ENCODE measurements around the gene CBLN1.
"Not testable (repeated sequence)": the region's sequence is repeated elsewhere in the genome, so short reads cannot be mapped to it uniquely, and the experiment has no call there.

The CBLN1 gene

DNA sequence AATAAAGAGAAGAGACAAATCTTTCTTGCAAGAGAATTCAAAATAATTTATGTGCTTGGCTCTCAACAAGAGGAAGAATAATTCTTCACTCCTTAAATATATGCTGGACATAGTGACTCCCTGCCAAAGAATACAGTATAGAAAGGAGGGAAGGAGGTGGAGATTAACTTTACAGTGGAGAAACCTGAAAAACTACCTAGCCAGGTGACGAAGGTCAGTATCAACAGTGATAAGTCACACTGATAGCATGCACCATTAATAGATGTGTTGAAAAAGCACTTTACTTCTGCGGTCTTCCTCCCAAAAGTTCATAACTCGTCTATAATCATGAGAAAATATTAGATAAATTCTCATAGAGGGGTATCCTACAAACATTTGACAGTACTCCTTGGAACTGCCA is 21.4 kb downstream of the CBLN1 start:
- no peak for DNase-seq
- H3K9me3 ChIP-seq (ENCODE audit: control extremely low read depth in 1 of 5, control insufficient read depth in 4 of 5, insufficient read depth in 2 of 5, low read depth in 1 of 5, low read length in 4 of 5) = no peaks in the 10 kb centered on the region
- H3K4me1 ChIP-seq (ENCODE audit: control extremely low read depth in 1 of 4, control insufficient read depth in 4 of 4, insufficient read depth in 4 of 4, low read length in 3 of 4) = no peaks in the 10 kb centered on the region
- CTCF ChIA-PET = no interaction called here
- H3K36me3 ChIP-seq (ENCODE audit: control insufficient read depth in 4 of 4, insufficient read depth in 4 of 4, low read length in 3 of 4) = no peaks in the 10 kb centered on the region
- no peak overlapping the region for H3K4me3 ChIP-seq (ENCODE audit: control insufficient read depth in 1 of 7, extremely low read depth in 1 of 7, insufficient read depth in 4 of 7, low read depth in 2 of 7, low read length in 6 of 7)
- H3K27ac ChIP-seq (ENCODE audit: insufficient read depth in 1 of 2, low read depth in 1 of 2, low read length in 2 of 2, poor library complexity in 1 of 2, severe bottlenecking in 2 of 2) = no peak overlapping the region
- POLR2A ChIA-PET = no interaction called here
- peaks cover 0 to 13% (median 2%) of the 10 kb centered on the region in 5 experiments for H3K27me3 ChIP-seq (replicated peaks in 2 of 5; ENCODE audit: control insufficient read depth in 4 of 5, insufficient read depth in 5 of 5, low read length in 4 of 5)
- 100% methylated on average over 1 of the region's 3 CpGs for WGBS (ENCODE audit: insufficient coverage)

DNA sequence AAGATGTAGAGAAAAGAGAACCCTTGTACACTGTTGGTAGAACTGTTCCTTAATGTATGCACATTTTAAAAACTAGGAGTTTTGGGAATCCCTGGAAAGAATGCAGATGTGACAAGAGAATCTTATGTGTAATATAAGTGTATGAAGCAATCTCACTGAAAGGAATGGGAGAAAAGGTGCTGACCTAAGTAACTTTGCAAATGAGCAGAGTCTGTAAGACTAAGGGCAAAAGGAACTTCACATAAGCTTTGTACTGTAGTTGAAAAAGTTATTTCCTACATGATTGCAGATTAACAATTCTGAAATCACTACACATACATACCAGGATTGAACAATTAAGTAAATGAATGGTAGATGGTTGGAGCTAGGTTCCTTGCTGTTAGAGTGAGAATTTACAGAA is 22.3 kb downstream of the CBLN1 start:
- H3K27ac ChIP-seq (ENCODE audit: insufficient read depth in 1 of 2, low read depth in 1 of 2, low read length in 2 of 2, poor library complexity in 1 of 2, severe bottlenecking in 2 of 2) = no peak overlapping the region
- H3K4me3 ChIP-seq (ENCODE audit: control insufficient read depth in 1 of 7, extremely low read depth in 1 of 7, insufficient read depth in 4 of 7, low read depth in 2 of 7, low read length in 6 of 7) = no peak overlapping the region
- no peaks in the 10 kb centered on the region for H3K4me1 ChIP-seq (ENCODE audit: control extremely low read depth in 1 of 4, control insufficient read depth in 4 of 4, insufficient read depth in 4 of 4, low read length in 3 of 4)
- H3K27me3 ChIP-seq (replicated peaks in 2 of 5; ENCODE audit: control insufficient read depth in 4 of 5, insufficient read depth in 5 of 5, low read length in 4 of 5) = peaks cover 0 to 13% (median 2%) of the 10 kb centered on the region in 5 experiments
- ChIA-PET POLR2A (no interaction called here), CTCF (no interaction called here)
- H3K36me3 ChIP-seq (ENCODE audit: control insufficient read depth in 4 of 4, insufficient read depth in 4 of 4, low read length in 3 of 4) = no peaks in the 10 kb centered on the region
- DNase-seq = no peak
- no peaks in the 10 kb centered on the region for H3K9me3 ChIP-seq (ENCODE audit: control extremely low read depth in 1 of 5, control insufficient read depth in 4 of 5, insufficient read depth in 2 of 5, low read depth in 1 of 5, low read length in 4 of 5)

DNA sequence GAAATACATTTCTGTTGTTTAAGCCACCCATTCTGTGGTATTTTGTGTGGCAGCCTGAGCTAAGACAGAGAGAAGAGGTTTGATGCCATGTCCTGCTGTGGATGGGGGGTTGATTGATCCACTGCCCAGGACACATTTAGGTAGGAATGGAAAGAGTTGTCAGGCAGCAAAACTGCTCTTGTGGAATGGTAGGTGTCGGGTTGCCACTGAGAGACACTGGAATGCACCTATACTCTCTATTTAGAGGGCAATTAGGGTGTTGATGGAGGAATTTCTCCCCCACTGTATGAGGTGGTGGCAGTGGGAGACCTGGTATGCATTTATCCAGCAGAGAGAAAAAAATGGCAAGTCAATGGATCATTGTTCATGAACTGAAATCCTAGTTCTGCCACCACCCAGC is 30.9 kb downstream of the CBLN1 start:
- WGBS (ENCODE audit: insufficient coverage) = 100% methylated on average over 1 of the region's 1 CpG
- H3K27ac ChIP-seq (ENCODE audit: insufficient read depth in 1 of 2, low read depth in 1 of 2, low read length in 2 of 2, poor library complexity in 1 of 2, severe bottlenecking in 2 of 2) = no peak overlapping the region
- H3K4me1 ChIP-seq (ENCODE audit: control extremely low read depth in 1 of 4, control insufficient read depth in 4 of 4, insufficient read depth in 4 of 4, low read length in 3 of 4) = no peaks in the 10 kb centered on the region
- no peaks in the 10 kb centered on the region for H3K9me3 ChIP-seq (ENCODE audit: control extremely low read depth in 1 of 5, control insufficient read depth in 4 of 5, insufficient read depth in 2 of 5, low read depth in 1 of 5, low read length in 4 of 5)
- CTCF ChIA-PET = no interaction called here
- H3K4me3 ChIP-seq (ENCODE audit: control insufficient read depth in 1 of 7, extremely low read depth in 1 of 7, insufficient read depth in 4 of 7, low read depth in 2 of 7, low read length in 6 of 7) = no peak overlapping the region
- DNase-seq = no peak
- no peaks in the 10 kb centered on the region for H3K36me3 ChIP-seq (ENCODE audit: control insufficient read depth in 4 of 4, insufficient read depth in 4 of 4, low read length in 3 of 4)
- POLR2A ChIA-PET = no interaction called here
- peaks cover 0 to 4% (median 0%) of the 10 kb centered on the region in 5 experiments for H3K27me3 ChIP-seq (replicated peaks in 2 of 5; ENCODE audit: control insufficient read depth in 4 of 5, insufficient read depth in 5 of 5, low read length in 4 of 5)

DNA sequence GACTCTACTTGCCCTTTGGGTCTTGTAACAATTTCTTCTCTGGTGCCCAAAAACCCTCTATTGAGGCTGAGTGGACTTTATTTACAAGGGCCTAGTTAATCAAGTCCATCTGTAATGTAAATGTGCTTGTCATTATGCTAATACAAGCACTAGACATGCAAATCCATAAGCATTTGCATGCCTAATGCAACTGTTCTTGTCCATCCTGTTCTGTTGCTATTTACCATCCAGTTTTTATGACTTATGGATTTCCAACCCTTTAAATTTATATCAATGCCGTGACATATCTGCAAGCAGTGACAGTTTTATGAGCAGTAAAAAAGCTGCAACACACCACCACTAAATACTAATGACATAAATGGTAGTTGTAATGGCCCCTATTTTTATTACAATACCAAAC is 33.4 kb downstream of the CBLN1 start:
- POLR2A ChIA-PET = no interaction called here
- no peak overlapping the region for H3K27ac ChIP-seq (ENCODE audit: insufficient read depth in 1 of 2, low read depth in 1 of 2, low read length in 2 of 2, poor library complexity in 1 of 2, severe bottlenecking in 2 of 2)
- H3K9me3 ChIP-seq (ENCODE audit: control extremely low read depth in 1 of 5, control insufficient read depth in 4 of 5, insufficient read depth in 2 of 5, low read depth in 1 of 5, low read length in 4 of 5) = no peaks in the 10 kb centered on the region
- peaks cover 0 to 4% (median 0%) of the 10 kb centered on the region in 5 experiments for H3K27me3 ChIP-seq (replicated peaks in 2 of 5; ENCODE audit: control insufficient read depth in 4 of 5, insufficient read depth in 5 of 5, low read length in 4 of 5)
- DNase-seq = no peak
- no CpG with 5 or more reads among the region's 1 CpG for WGBS (ENCODE audit: insufficient coverage)
- no peaks in the 10 kb centered on the region for H3K36me3 ChIP-seq (ENCODE audit: control insufficient read depth in 4 of 4, insufficient read depth in 4 of 4, low read length in 3 of 4)
- CTCF ChIA-PET = no interaction called here
- no peak overlapping the region for H3K4me3 ChIP-seq (ENCODE audit: control insufficient read depth in 1 of 7, extremely low read depth in 1 of 7, insufficient read depth in 4 of 7, low read depth in 2 of 7, low read length in 6 of 7)
- H3K4me1 ChIP-seq (ENCODE audit: control extremely low read depth in 1 of 4, control insufficient read depth in 4 of 4, insufficient read depth in 4 of 4, low read length in 3 of 4) = no peaks in the 10 kb centered on the region

DNA sequence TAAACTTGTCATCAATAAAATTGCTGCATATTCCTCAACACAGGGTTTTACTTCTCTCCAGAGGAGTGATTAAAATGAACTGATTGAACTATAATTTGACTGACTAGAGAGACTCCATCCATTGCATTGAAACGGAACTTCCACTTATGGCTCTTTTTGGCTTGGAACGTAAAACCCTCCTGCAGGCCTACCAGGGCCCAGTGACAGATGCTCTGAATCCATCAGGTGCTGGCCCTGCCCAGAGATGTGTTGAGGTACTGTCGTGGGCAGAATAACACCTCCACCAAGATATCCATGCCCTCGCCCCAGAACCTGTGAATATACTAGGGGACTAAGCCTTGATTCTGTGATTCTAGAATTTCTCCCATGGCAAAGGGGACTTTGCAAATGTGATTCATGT is 45.4 kb downstream of the CBLN1 start:
- H3K36me3 ChIP-seq (ENCODE audit: control insufficient read depth in 4 of 4, insufficient read depth in 4 of 4, low read length in 3 of 4) = no peaks in the 10 kb centered on the region
- no peaks in the 10 kb centered on the region for H3K4me1 ChIP-seq (ENCODE audit: control extremely low read depth in 1 of 4, control insufficient read depth in 4 of 4, insufficient read depth in 4 of 4, low read length in 3 of 4)
- ChIA-PET POLR2A (no interaction called here), CTCF (no interaction called here)
- DNase-seq = no peak
- peaks cover 0 to 1% (median 0%) of the 10 kb centered on the region in 5 experiments for H3K27me3 ChIP-seq (replicated peaks in 2 of 5; ENCODE audit: control insufficient read depth in 4 of 5, insufficient read depth in 5 of 5, low read length in 4 of 5)
- no peak overlapping the region for H3K27ac ChIP-seq (ENCODE audit: insufficient read depth in 1 of 2, low read depth in 1 of 2, low read length in 2 of 2, poor library complexity in 1 of 2, severe bottlenecking in 2 of 2)
- WGBS (ENCODE audit: insufficient coverage) = no CpG with 5 or more reads among the region's 4 CpGs
- peaks cover 0 to 3% (median 0%) of the 10 kb centered on the region in 5 experiments for H3K9me3 ChIP-seq (ENCODE audit: control extremely low read depth in 1 of 5, control insufficient read depth in 4 of 5, insufficient read depth in 2 of 5, low read depth in 1 of 5, low read length in 4 of 5)
- H3K4me3 ChIP-seq (ENCODE audit: control insufficient read depth in 1 of 7, extremely low read depth in 1 of 7, insufficient read depth in 4 of 7, low read depth in 2 of 7, low read length in 6 of 7) = no peak overlapping the region

DNA sequence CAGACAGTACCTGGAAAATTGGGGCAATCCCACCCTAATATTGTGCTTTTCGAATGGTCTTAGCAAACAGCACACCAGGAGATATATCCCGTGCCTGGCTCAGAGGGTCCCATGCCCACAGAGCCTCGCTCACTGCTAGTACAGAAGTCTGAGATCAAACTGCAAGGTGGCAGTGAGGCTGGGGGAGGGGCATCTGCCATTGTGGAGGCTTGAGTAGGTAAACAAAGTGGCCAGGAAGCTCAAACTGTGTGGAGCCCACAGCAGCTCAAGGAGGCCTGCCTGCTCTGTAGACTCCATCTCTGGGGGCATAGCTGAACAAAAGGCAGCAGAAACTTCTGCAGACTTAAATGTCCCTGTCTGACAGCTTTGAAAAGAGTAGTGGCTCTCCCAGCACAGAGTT is 53.3 kb downstream of the CBLN1 start:
- CTCF ChIA-PET; H3K27me3 ChIP-seq (replicated peaks in 2 of 5; ENCODE audit: control insufficient read depth in 4 of 5, insufficient read depth in 5 of 5, low read length in 4 of 5); H3K36me3 ChIP-seq (ENCODE audit: control insufficient read depth in 4 of 4, insufficient read depth in 4 of 4, low read length in 3 of 4); DNase-seq; H3K9me3 ChIP-seq (ENCODE audit: control extremely low read depth in 1 of 5, control insufficient read depth in 4 of 5, insufficient read depth in 2 of 5, low read depth in 1 of 5, low read length in 4 of 5); H3K4me1 ChIP-seq (ENCODE audit: control extremely low read depth in 1 of 4, control insufficient read depth in 4 of 4, insufficient read depth in 4 of 4, low read length in 3 of 4); H3K27ac ChIP-seq (ENCODE audit: insufficient read depth in 1 of 2, low read depth in 1 of 2, low read length in 2 of 2, poor library complexity in 1 of 2, severe bottlenecking in 2 of 2); POLR2A ChIA-PET; H3K4me3 ChIP-seq (ENCODE audit: control insufficient read depth in 1 of 7, extremely low read depth in 1 of 7, insufficient read depth in 4 of 7, low read depth in 2 of 7, low read length in 6 of 7): not testable (repeated sequence)
- 90% methylated on average over 3 of the region's 3 CpGs for WGBS (ENCODE audit: insufficient coverage)

All from common myeloid progenitor, CD34-positive (primary cell).